Nephron (organoid): ENCODE data around the gene THYN1.
"Not testable (repeated sequence)": the region's sequence is repeated elsewhere in the genome, so short reads cannot be mapped to it uniquely, and the experiment has no call there.

Experiments
- H3K27ac Mint-ChIP-seq, 3 experiments: 2 replicates each; pipeline ENCODE4 v1.8.0; 2020; ENCODE audit warnings: mixed read lengths in 3 of 3, mild to moderate bottlenecking in 2 of 3, moderate library complexity in 1 of 3
- H3K27me3 Mint-ChIP-seq: 2 replicates; pipeline ENCODE4 v1.8.0; 2021; ENCODE audit warnings: low read depth, mild to moderate bottlenecking, moderate library complexity, mixed read lengths
- H3K36me3 Mint-ChIP-seq: 2 replicates; pipeline ENCODE4 v1.8.0; 2020; ENCODE audit warnings: low read depth, mixed read lengths
- H3K4me1 Mint-ChIP-seq: 2 replicates; pipeline ENCODE4 v1.8.0; 2020; ENCODE audit warnings: mixed read lengths
- H3K4me3 Mint-ChIP-seq, 3 experiments: 2 replicates each; pipeline ENCODE4 v1.8.0; 2020; ENCODE audit warnings: mild to moderate bottlenecking in 3 of 3, mixed read lengths in 3 of 3, moderate library complexity in 2 of 3
- H3K9me3 Mint-ChIP-seq: 2 replicates; pipeline ENCODE4 v1.8.0; 2020; ENCODE audit warnings: mixed read lengths
- CTCF ChIP-seq, 3 experiments: fragments of 200-600 bp; sonication (generic); IDR thresholded peaks; one replicate each; pipeline ENCODE4 v1.5.0; 2021; ENCODE audit warnings: antibody characterized with exemption in 3 of 3; ENCODE audit not compliant: unreplicated experiment in 3 of 3

The THYN1 gene

GRCh38 chr11:134290646-134291045 lies 37.5 kb upstream of the THYN1 start:
- Mint-ChIP-seq H3K27ac (peak overlapping the region in 1 of 3 experiments; percentile 29), H3K4me1 (peaks cover 10% of the 10 kb centered on the region), H3K27me3 (peaks cover 18% of the 10 kb centered on the region), H3K36me3 (no peaks in the 10 kb centered on the region), H3K4me3 (no peak overlapping the region), H3K9me3 (no peaks in the 10 kb centered on the region)
- TF ChIP-seq CTCF (IDR thresholded peaks at IDR 0.05; ENCODE audit: unreplicated experiment in 3 of 3) = no peak

- H3K4me1 Mint-ChIP-seq = peaks cover 10% of the 10 kb centered on the region
- no peaks in the 10 kb centered on the region for H3K36me3 Mint-ChIP-seq
- no peak for TF ChIP-seq CTCF (IDR thresholded peaks at IDR 0.05; ENCODE audit: unreplicated experiment in 3 of 3)
- peak overlapping the region in 1 of 3 experiments; percentile 50 for H3K27ac Mint-ChIP-seq
- H3K4me3 Mint-ChIP-seq = no peak overlapping the region
- H3K9me3 Mint-ChIP-seq = no peaks in the 10 kb centered on the region
- peaks cover 18% of the 10 kb centered on the region for H3K27me3 Mint-ChIP-seq
Measured at GRCh38 chr11:134289789-134290188, 36.6 kb upstream of the THYN1 start.

GRCh38 chr11:134289167-134289566 lies 36.0 kb upstream of the THYN1 start:
- Mint-ChIP-seq H3K9me3 (no peaks in the 10 kb centered on the region), H3K36me3 (no peaks in the 10 kb centered on the region), H3K4me1 (peaks cover 10% of the 10 kb centered on the region), H3K27me3 (peaks cover 24% of the 10 kb centered on the region), H3K27ac (peak overlapping the region in 1 of 3 experiments; percentile 50), H3K4me3 (no peak overlapping the region)
- TF ChIP-seq CTCF (IDR thresholded peaks at IDR 0.05; ENCODE audit: unreplicated experiment in 3 of 3) = no peak

- Mint-ChIP-seq H3K36me3 (no peaks in the 10 kb centered on the region), H3K27ac (no peak overlapping the region), H3K27me3 (peaks cover 31% of the 10 kb centered on the region), H3K9me3 (no peaks in the 10 kb centered on the region), H3K4me3 (no peak overlapping the region), H3K4me1 (peaks cover 10% of the 10 kb centered on the region)
- no peak for TF ChIP-seq CTCF (IDR thresholded peaks at IDR 0.05; ENCODE audit: unreplicated experiment in 3 of 3)
Measured at GRCh38 chr11:134288486-134288885, 35.3 kb upstream of the THYN1 start.

DNA sequence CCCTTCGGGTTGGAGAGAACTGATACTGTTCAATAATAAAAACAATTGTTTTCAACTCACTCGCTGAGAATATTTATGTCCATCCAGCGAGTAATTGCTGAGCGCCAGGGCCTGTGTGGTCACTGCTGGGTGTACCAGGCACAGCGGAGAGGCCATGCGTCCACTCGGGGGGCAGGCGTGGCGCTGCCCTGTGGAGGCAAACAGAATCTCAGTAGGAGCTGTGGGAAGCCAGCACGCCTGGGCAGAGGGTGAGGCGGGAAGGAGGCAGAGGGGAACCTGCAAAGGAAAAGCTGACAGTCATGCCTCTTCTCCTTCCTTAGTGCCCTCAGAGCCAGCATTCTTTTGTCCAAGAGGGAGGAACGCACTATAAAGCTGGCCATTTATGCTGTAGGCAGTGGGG lies 34.4 kb upstream of the THYN1 start:
- Mint-ChIP-seq H3K27ac (no peak overlapping the region), H3K36me3 (no peaks in the 10 kb centered on the region), H3K27me3 (peaks cover 32% of the 10 kb centered on the region), H3K9me3 (no peaks in the 10 kb centered on the region), H3K4me3 (no peak overlapping the region), H3K4me1 (peaks cover 10% of the 10 kb centered on the region)
- TF ChIP-seq CTCF (IDR thresholded peaks at IDR 0.05; ENCODE audit: unreplicated experiment in 3 of 3) = no peak

- not testable (repeated sequence) for H3K36me3 Mint-ChIP-seq, H3K4me3 Mint-ChIP-seq, H3K27ac Mint-ChIP-seq, H3K9me3 Mint-ChIP-seq
- peaks cover 10% of the 10 kb centered on the region for H3K4me1 Mint-ChIP-seq
- H3K27me3 Mint-ChIP-seq = peaks cover 39% of the 10 kb centered on the region
Measured at GRCh38 chr11:134284349-134284748, 31.2 kb upstream of the THYN1 start.
